ENCODE results near the gene SEC22C. TPM values are rescaled to one million over a fixed set of nuclear protein-coding genes. Genes with fewer than 3 reads are reported as not detected.

SEC22C gene
- total RNA-seq, 2 donors from 2014 or later, result 55.0 to 83.4 TPM

DNA sequence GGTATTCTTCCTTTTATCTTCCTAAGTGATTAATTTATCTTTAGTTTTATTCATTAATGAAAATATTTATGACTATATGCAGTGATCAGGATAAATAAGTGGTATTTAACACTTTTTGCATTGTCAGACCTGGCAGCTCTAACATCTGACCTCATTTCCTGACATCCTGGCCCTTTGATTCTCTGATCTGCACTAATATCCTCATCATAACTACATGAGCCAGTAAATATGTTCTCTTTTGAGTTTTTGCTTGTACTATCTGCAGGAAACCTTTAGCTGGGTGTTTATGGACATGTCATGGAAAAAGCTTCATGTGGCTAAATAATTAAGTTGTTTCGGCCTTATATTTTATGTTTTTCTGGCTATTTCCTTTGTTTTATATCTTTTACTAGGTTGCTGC lies 29.2 kb upstream of the SEC22C start:
- TF ChIP-seq, protein P1, sequence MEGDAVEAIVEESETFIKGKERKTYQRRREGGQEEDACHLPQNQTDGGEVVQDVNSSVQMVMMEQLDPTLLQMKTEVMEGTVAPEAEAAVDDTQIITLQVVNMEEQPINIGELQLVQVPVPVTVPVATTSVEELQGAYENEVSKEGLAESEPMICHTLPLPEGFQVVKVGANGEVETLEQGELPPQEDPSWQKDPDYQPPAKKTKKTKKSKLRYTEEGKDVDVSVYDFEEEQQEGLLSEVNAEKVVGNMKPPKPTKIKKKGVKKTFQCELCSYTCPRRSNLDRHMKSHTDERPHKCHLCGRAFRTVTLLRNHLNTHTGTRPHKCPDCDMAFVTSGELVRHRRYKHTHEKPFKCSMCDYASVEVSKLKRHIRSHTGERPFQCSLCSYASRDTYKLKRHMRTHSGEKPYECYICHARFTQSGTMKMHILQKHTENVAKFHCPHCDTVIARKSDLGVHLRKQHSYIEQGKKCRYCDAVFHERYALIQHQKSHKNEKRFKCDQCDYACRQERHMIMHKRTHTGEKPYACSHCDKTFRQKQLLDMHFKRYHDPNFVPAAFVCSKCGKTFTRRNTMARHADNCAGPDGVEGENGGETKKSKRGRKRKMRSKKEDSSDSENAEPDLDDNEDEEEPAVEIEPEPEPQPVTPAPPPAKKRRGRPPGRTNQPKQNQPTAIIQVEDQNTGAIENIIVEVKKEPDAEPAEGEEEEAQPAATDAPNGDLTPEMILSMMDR (IDR thresholded peaks at IDR 0.05), result no peak
- Histone ChIP-seq H3K27me3 (replicated peaks; ENCODE audit: insufficient read depth) (no peaks in the 10 kb centered on the region), H3K4me1 (ENCODE audit: control insufficient read depth in 1 of 2, low read depth in 2 of 2) (peaks cover 13 to 47% of the 10 kb centered on the region in 2 donors), H3K4me3 (no peak overlapping the region), H3K27ac (peak overlapping the region in 1 of 2 donors; percentile 3), H3K9me3 (no peaks in the 10 kb centered on the region), H3K36me3 (peaks cover 8% of the 10 kb centered on the region)
- ATAC-seq (ENCODE audit: insufficient number of reproducible peaks, low FRiP score, low read depth) (no peak), DNase-seq (ENCODE audit: low spot score) (no peak)

DNA sequence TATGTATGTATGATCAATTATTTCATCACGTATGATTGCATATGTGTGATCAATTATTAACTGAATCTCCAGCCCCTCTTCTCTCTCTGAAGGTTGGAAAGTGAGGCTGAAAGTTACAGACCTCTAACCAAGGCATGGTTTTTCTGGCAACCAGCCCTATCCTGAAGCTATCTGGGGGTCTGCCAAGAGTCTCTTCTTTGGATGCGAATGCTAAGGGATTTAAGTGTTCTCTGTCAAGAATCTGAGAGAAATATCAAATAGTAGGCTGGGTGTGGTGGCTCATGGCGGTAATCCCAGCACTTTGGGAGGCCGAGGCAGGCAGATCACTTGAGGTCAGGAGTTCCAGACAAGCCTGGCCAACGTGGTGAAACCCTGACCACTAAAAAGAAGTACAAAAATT lies 26.8 kb upstream of the SEC22C start:
- no peak for DNase-seq (ENCODE audit: low spot score)

DNA sequence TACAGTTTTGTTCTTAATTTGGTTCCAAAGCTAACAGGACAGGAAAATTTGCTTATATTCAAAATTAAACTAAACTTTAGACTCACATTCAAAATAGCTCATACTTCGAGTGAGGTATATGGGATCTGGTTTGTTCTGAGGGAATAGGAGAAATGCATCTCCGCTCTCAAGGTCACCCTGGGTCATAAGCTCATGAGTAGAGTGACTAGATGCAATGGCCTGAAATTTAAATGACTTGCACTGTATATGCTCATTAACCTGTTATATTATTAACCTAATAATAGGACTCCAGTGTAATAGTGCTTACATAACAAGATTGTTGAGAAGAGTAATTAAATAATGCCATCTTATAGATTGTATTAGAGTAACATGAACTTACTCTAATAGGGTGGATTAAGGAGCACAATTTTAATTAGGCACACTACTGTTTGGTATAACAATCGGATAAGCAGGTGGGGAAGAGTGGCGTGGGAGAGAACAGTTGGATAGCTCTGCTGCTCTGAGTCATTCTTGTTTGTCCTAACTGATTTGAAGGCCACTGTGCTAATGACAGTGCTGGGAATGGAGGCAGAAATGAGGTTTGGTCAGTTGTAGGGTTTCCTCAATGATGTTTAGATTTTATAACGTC lies 23.9 kb upstream of the SEC22C start:
- Histone ChIP-seq H3K36me3 (peaks cover 8% of the 10 kb centered on the region), H3K4me1 (ENCODE audit: control insufficient read depth in 1 of 2, low read depth in 2 of 2) (peaks cover 26 to 42% of the 10 kb centered on the region in 2 donors), H3K27ac (no peak overlapping the region), H3K4me3 (no peak overlapping the region), H3K9me3 (no peaks in the 10 kb centered on the region), H3K27me3 (replicated peaks; ENCODE audit: insufficient read depth) (no peaks in the 10 kb centered on the region)
- TF ChIP-seq, protein P1 (IDR thresholded peaks at IDR 0.05), result no peak
- DNase-seq (ENCODE audit: low spot score) (no peak), ATAC-seq (ENCODE audit: insufficient number of reproducible peaks, low FRiP score, low read depth) (no peak)

More for the DNA sequence above, 26.8 kb upstream of the SEC22C start:
- TF ChIP-seq, protein P1 (IDR thresholded peaks at IDR 0.05), result no peak
- Histone ChIP-seq H3K36me3 (peaks cover 8% of the 10 kb centered on the region), H3K4me1 (ENCODE audit: control insufficient read depth in 1 of 2, low read depth in 2 of 2) (peaks cover 23 to 47% of the 10 kb centered on the region in 2 donors), H3K27ac (no peak overlapping the region), H3K27me3 (replicated peaks; ENCODE audit: insufficient read depth) (no peaks in the 10 kb centered on the region), H3K4me3 (no peak overlapping the region), H3K9me3 (no peaks in the 10 kb centered on the region)
- ATAC-seq (ENCODE audit: insufficient number of reproducible peaks, low FRiP score, low read depth), result no peak

DNA sequence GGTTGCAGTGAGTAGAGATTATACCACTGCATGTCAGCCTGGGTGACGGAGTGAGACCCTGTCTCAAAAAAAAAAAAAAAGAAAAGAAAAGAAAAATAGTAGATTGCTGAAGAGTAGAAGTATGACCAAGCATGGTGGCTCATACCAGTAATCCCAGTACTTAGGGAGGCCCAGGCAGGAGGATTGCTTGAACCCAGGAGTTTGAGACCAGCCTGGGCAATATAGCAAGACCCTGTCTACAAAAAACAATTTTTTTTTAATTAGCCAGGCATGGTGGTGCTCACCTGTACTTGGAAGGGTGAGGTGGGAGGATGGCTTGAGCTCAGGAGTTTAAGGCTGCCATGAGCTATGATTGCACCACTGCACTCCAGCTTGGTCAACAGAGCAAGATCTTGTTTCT lies 21.2 kb upstream of the SEC22C start:
- TF ChIP-seq, protein P1 (IDR thresholded peaks at IDR 0.05), result no peak
- peaks cover 24 to 31% of the 10 kb centered on the region in 2 donors for H3K4me1 ChIP-seq (ENCODE audit: control insufficient read depth in 1 of 2, low read depth in 2 of 2)

DNA sequence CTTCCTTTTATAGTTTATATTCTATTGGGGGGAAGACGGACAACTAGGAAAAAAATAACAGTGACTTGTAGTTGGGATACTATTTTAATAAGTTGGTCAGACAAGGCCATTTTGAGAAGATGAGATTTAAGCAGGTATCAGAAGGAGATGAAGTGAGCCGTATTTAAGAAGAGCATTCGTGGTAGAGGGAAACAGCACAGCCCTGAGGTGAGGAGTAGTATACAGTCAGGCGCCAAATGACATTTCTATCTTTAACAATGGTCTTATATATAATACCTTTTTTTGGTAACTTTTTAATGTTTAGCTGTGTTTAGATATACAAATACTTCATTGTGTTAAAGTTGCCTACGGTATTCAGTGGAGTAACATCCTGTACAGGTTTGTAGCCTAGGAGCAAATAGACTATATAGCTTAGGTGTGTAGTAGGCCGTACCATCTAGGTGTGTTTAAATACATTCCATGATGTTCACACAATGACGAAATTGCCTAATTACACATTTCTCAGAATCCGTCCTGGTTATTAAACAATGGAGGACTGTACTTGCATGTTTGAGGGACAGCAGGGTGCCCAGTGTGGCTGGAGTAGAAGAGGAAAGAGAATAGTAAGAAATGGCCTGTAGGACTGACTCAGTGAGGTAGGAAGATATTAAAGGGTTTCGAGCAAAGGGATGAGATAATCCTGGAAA lies 20.3 kb upstream of the SEC22C start:
- ATAC-seq (ENCODE audit: insufficient number of reproducible peaks, low FRiP score, low read depth) (no peak), DNase-seq (ENCODE audit: low spot score) (no peak)
- Histone ChIP-seq H3K27ac (peak overlapping the region; percentile 89 to 92), H3K4me3 (peak overlapping the region; percentile 96), H3K9me3 (no peaks in the 10 kb centered on the region), H3K4me1 (ENCODE audit: control insufficient read depth in 1 of 2, low read depth in 2 of 2) (peaks cover 24 to 30% of the 10 kb centered on the region in 2 donors), H3K36me3 (peaks cover 2% of the 10 kb centered on the region), H3K27me3 (replicated peaks; ENCODE audit: insufficient read depth) (no peaks in the 10 kb centered on the region)
- TF ChIP-seq, protein P1 (IDR thresholded peaks at IDR 0.05), result no peak

More for the DNA sequence above, 21.2 kb upstream of the SEC22C start:
- no peak overlapping the region for H3K27ac ChIP-seq
- no peak for DNase-seq (ENCODE audit: low spot score)
- no peak for ATAC-seq (ENCODE audit: insufficient number of reproducible peaks, low FRiP score, low read depth)
- H3K4me3 ChIP-seq, result peak overlapping the region; percentile 5
- peaks cover 3% of the 10 kb centered on the region for H3K36me3 ChIP-seq
- H3K27me3 ChIP-seq (replicated peaks; ENCODE audit: insufficient read depth), result no peaks in the 10 kb centered on the region
- H3K9me3 ChIP-seq, result no peaks in the 10 kb centered on the region

All from thoracic aorta (tissue), 2 donors.